Endodermal cell (in vitro differentiated cells): ENCODE measurements around the gene INPP4B. TPM values are rescaled to one million over a fixed set of nuclear protein-coding genes. Genes with fewer than 3 reads are reported as not detected.

Experiments
- DNase-seq: peaks from one replicate; pipeline ENCODE4 v3.0.0-alpha.2; 2017
- H3K27ac ChIP-seq: 2 replicates; pipeline ENCODE4 v1.5.1; 2013; ENCODE audit warnings: mild to moderate bottlenecking, low read depth, low read length, moderate library complexity
- H3K27me3 ChIP-seq: 2 replicates; pipeline ENCODE4 v1.6.1; 2013; ENCODE audit warnings: mild to moderate bottlenecking, low read length, moderate library complexity; ENCODE audit not compliant: insufficient read depth, control insufficient read depth, poor library complexity, severe bottlenecking
- H3K36me3 ChIP-seq: 2 replicates; pipeline ENCODE4 v1.7.0; 2013; ENCODE audit warnings: mild to moderate bottlenecking, low read length, moderate library complexity; ENCODE audit not compliant: control insufficient read depth, insufficient read depth
- H3K4me1 ChIP-seq: one replicate; pipeline ENCODE4 v1.7.0; 2013; ENCODE audit warnings: low read length; ENCODE audit not compliant: control insufficient read depth, insufficient read depth
- H3K4me3 ChIP-seq: 2 replicates; pipeline ENCODE4 v1.5.1; 2013; ENCODE audit warnings: mild to moderate bottlenecking, low read length, moderate library complexity
- H3K9ac ChIP-seq: 2 replicates; pipeline ENCODE4 v1.6.1; 2013; ENCODE audit warnings: mild to moderate bottlenecking, low read length, moderate library complexity; ENCODE audit not compliant: poor library complexity, severe bottlenecking; ENCODE audit errors: extremely low read depth
- H3K9me3 ChIP-seq: 2 replicates; pipeline ENCODE4 v1.6.1; 2013; ENCODE audit warnings: mild to moderate bottlenecking, low read length, moderate library complexity; ENCODE audit not compliant: control insufficient read depth
- H3K27ac Mint-ChIP-seq: 2 replicates; pipeline ENCODE4 v1.8.0; 2020; ENCODE audit warnings: mixed read lengths
- H3K27me3 Mint-ChIP-seq: 2 replicates; pipeline ENCODE4 v1.8.0; 2021; ENCODE audit warnings: mild to moderate bottlenecking, mixed read lengths; ENCODE audit not compliant: insufficient read depth
- H3K36me3 Mint-ChIP-seq: 2 replicates; pipeline ENCODE4 v1.8.0; 2020; ENCODE audit warnings: low read depth, mixed read lengths
- H3K4me1 Mint-ChIP-seq: 2 replicates; pipeline ENCODE4 v1.8.0; 2020; ENCODE audit warnings: mixed read lengths
- H3K4me3 Mint-ChIP-seq: 2 replicates; pipeline ENCODE4 v1.8.0; 2020; ENCODE audit warnings: mild to moderate bottlenecking, moderate library complexity, mixed read lengths
- H3K9me3 Mint-ChIP-seq: 2 replicates; pipeline ENCODE4 v1.8.0; 2020; ENCODE audit warnings: mild to moderate bottlenecking, mixed read lengths
- WGBS, 2 experiments: methylation state at CpG; one replicate each; pipeline versions ENCODE4 v1.1.5 to v1.1.7; 2013; ENCODE audit warnings: missing lambda C conversion rate in 2 of 2, mixed read lengths in 1 of 2; ENCODE audit not compliant: insufficient coverage in 1 of 2, insufficient read length in 1 of 2; 5-methylcytosine and 5-hydroxymethylcytosine counted together
- total RNA-seq, 2 donors: library from RNA; stranded (reverse); fragmentation: NEBNext Ultra II Directional in 1 of 2; extraction: Animal tissue kit (Norgen Biotek cat#: 25700) in 1 of 2; gene quantifications; 2 replicates in 1 of 2; 3 replicates in 1 of 2; pipeline ENCODE4 v1.2.1, GENCODE V29; 2021
- TF ChIP-seq, protein P1 (sequence below): fragments of 200-600 bp; sonication (generic); conservative IDR thresholded peaks from 2 replicates; pipeline ENCODE4 v1.5.0; 2021; ENCODE audit warnings: antibody characterized with exemption, mild to moderate bottlenecking

The INPP4B gene
- total RNA-seq, 2 donors from 2014 or later: 0.64 to 0.66 TPM

DNA sequence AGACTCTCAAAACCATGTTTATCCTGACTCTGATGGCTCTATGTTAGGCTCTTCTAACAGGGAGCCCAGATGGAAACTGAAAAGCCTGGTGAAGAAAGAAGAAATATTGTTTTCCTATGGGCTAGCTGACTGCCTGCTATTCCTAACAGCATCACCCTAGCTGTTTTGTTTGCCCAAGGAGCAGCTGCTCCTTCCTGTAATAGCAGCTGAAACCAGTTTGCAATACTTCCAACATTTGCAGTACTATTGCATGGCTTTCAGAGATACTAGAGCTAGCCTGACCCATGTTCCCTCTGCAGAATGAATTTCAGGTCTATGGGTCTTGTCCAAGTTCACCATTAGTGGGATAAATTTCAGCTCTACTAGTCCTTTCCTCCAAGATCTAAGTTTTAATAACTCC, 495.2 kb downstream of the INPP4B start:
- TF ChIP-seq, protein P1, sequence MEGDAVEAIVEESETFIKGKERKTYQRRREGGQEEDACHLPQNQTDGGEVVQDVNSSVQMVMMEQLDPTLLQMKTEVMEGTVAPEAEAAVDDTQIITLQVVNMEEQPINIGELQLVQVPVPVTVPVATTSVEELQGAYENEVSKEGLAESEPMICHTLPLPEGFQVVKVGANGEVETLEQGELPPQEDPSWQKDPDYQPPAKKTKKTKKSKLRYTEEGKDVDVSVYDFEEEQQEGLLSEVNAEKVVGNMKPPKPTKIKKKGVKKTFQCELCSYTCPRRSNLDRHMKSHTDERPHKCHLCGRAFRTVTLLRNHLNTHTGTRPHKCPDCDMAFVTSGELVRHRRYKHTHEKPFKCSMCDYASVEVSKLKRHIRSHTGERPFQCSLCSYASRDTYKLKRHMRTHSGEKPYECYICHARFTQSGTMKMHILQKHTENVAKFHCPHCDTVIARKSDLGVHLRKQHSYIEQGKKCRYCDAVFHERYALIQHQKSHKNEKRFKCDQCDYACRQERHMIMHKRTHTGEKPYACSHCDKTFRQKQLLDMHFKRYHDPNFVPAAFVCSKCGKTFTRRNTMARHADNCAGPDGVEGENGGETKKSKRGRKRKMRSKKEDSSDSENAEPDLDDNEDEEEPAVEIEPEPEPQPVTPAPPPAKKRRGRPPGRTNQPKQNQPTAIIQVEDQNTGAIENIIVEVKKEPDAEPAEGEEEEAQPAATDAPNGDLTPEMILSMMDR: no peak
- Mint-ChIP-seq H3K4me3 (no peak overlapping the region), H3K4me1 (peaks cover 9% of the 10 kb centered on the region), H3K27me3 (no peaks in the 10 kb centered on the region), H3K27ac (no peak overlapping the region), H3K36me3 (no peaks in the 10 kb centered on the region), H3K9me3 (no peaks in the 10 kb centered on the region)
- no peaks in the 10 kb centered on the region for H3K27me3 ChIP-seq
- no peaks in the 10 kb centered on the region for H3K9me3 ChIP-seq
- DNase-seq: no peak
- H3K4me3 ChIP-seq: no peak overlapping the region
- peaks cover 3% of the 10 kb centered on the region for H3K4me1 ChIP-seq
- H3K27ac ChIP-seq: no peak overlapping the region
- no peaks in the 10 kb centered on the region for H3K36me3 ChIP-seq
- H3K9ac ChIP-seq: no peak overlapping the region

DNA sequence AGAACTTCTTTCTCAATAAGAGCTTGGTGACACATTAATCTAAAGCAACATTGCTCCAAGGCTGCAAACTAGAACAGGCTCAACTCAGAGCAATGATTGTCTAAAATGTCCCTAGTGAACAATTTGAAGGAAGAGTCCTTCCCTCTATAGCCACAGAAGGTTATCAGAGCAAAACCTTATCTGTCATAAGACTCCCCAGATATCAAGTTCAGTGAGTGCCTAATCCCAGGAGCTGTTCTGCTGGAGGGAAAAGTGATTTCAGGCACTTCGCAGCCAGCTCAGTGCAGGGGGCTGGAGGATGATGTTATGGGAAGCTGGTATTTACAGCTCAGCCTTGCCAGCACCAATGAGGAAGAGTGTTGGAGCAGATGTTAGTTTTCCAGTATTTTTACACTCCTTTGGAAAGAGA, 497.5 kb downstream of the INPP4B start:
- peaks cover 3% of the 10 kb centered on the region for H3K4me1 ChIP-seq
- H3K9me3 ChIP-seq: no peaks in the 10 kb centered on the region
- H3K4me3 ChIP-seq: no peak overlapping the region
- no peaks in the 10 kb centered on the region for H3K36me3 ChIP-seq
- H3K27ac ChIP-seq: no peak overlapping the region
- H3K9ac ChIP-seq: no peak overlapping the region
- Mint-ChIP-seq H3K4me1 (peaks cover 9% of the 10 kb centered on the region), H3K27ac (no peak overlapping the region), H3K27me3 (no peaks in the 10 kb centered on the region), H3K36me3 (no peaks in the 10 kb centered on the region), H3K9me3 (no peaks in the 10 kb centered on the region), H3K4me3 (no peak overlapping the region)
- TF ChIP-seq, protein P1: no peak
- no peak for DNase-seq
- WGBS, 2 experiments: 83 to 97% methylated on average over 1 of the region's 1 CpG
- H3K27me3 ChIP-seq: no peaks in the 10 kb centered on the region

DNA sequence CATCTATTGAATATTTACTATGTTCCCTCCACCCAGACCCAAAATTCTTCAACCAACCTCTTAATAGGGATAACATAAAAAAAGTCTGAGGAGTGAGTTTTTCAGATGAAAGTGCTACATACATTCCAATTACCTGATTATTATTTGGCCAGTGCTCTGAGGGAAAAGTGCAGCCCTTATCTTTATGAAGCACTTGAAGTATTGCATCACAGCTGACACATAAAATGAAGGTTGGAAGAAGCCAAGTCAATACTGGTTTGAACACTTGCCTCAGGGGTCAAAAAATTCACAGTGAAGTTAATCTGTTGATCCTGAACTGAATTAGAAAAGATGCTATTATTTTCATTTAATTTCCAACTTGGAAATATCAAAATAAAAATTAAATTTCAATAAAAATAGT, 498.9 kb downstream of the INPP4B start:
- Mint-ChIP-seq H3K27ac (no peak overlapping the region), H3K9me3 (no peaks in the 10 kb centered on the region), H3K4me1 (peaks cover 9% of the 10 kb centered on the region), H3K36me3 (no peaks in the 10 kb centered on the region), H3K4me3 (no peak overlapping the region), H3K27me3 (no peaks in the 10 kb centered on the region)
- no peak for DNase-seq
- no peak overlapping the region for H3K27ac ChIP-seq
- TF ChIP-seq, protein P1: no peak
- H3K4me1 ChIP-seq: peaks cover 3% of the 10 kb centered on the region
- no peaks in the 10 kb centered on the region for H3K27me3 ChIP-seq
- H3K36me3 ChIP-seq: no peaks in the 10 kb centered on the region
- H3K4me3 ChIP-seq: no peak overlapping the region
- no peak overlapping the region for H3K9ac ChIP-seq
- no peaks in the 10 kb centered on the region for H3K9me3 ChIP-seq
